Lung (tissue), 12 donors: ENCODE data around the gene OOSP4B. TPM values are rescaled to one million over a fixed set of nuclear protein-coding genes. Genes with fewer than 3 reads are reported as not detected.
"Not testable (repeated sequence)": the region's sequence is repeated elsewhere in the genome, so short reads cannot be mapped to it uniquely, and the experiment has no call there.

Experiments
- ATAC-seq: fragments of 200-7000 bp; cut with Tn5 transposase; one replicate; pipeline ENCODE4 v1.9.1; 2020; ENCODE audit warnings: moderate number of reproducible peaks; ENCODE audit not compliant: insufficient read depth, low FRiP score
- DNase-seq, 3 donors: peaks; one replicate each; pipeline ENCODE4 v3.0.0-alpha.2; 2013 to 2017
- H3K27ac ChIP-seq, 2 donors: one replicate each; pipeline ENCODE4 v1.5.1; 2013; ENCODE audit warnings: mild to moderate bottlenecking in 2 of 2, moderate library complexity in 2 of 2, control low read depth in 1 of 2, inconsistent platforms in 1 of 2, low read depth in 1 of 2, low read length in 1 of 2
- H3K27me3 ChIP-seq, 3 donors: one replicate each; pipeline ENCODE4 v1.5.1; 2013; ENCODE audit warnings: low read length in 2 of 3; ENCODE audit not compliant: control insufficient read depth in 3 of 3, insufficient read depth in 3 of 3
- H3K36me3 ChIP-seq, 4 donors: one replicate each; pipeline ENCODE4 v1.5.1; 2013; ENCODE audit warnings: low read length in 4 of 4, mild to moderate bottlenecking in 1 of 4, moderate library complexity in 1 of 4; ENCODE audit not compliant: control insufficient read depth in 4 of 4, insufficient read depth in 4 of 4
- H3K4me1 ChIP-seq, 5 donors: one replicate each; pipeline ENCODE4 v1.5.1; 2013; ENCODE audit warnings: low read length in 5 of 5, mild to moderate bottlenecking in 2 of 5, moderate library complexity in 1 of 5; ENCODE audit not compliant: control insufficient read depth in 5 of 5, insufficient read depth in 5 of 5
- H3K4me3 ChIP-seq: one replicate; pipeline ENCODE4 v1.5.1; 2013; ENCODE audit warnings: mild to moderate bottlenecking, control low read depth, moderate library complexity
- H3K9ac ChIP-seq, 2 donors: one replicate each; pipeline ENCODE4 v1.5.1; 2013; ENCODE audit warnings: low read length in 2 of 2, control low read depth in 1 of 2; ENCODE audit not compliant: insufficient read depth in 1 of 2
- H3K9me3 ChIP-seq, 4 donors: one replicate each; pipeline ENCODE4 v1.5.1; 2013; ENCODE audit warnings: low read length in 3 of 4, mild to moderate bottlenecking in 1 of 4, moderate library complexity in 1 of 4; ENCODE audit not compliant: control insufficient read depth in 4 of 4, insufficient read depth in 3 of 4
- CTCF ChIP-seq: IDR thresholded peaks from 2 replicates; pipeline ENCODE4 v1.5.1; 2012; ENCODE audit warnings: mild to moderate bottlenecking; ENCODE audit errors: control extremely low read depth, extremely low read depth
- WGBS, 2 donors: extraction: QIAGEN DNeasy Blood & Tissue Kit; methylation state at CpG; one replicate each; pipeline ENCODE4 v1.1.7; 2013; 5-methylcytosine and 5-hydroxymethylcytosine counted together
- polyA plus RNA-seq, 2 donors: library from polyadenylated mRNA; stranded (reverse); fragments of 200-250 nt; gene quantifications; one replicate each; pipeline ENCODE4 v1.2.1, GENCODE V29; 2013
- total RNA-seq, 2 donors: library from RNA; depleted of rRNA in 1 of 2; stranded (reverse); fragments of >200 nt in 1 of 2; gene quantifications; one replicate each; pipeline ENCODE4 v1.2.1, GENCODE V29; 2014 to 2021
- donor health status: control.
- donor health status: control.
- donor health status: Bipolar disorder and iron deficiency.
- donor health status: healthy.
- donor health status: DM: yes; HTN: yes; CAD: no.

OOSP4B gene
- total and polyA plus RNA-seq, 4 donors, result not detected

- Histone ChIP-seq H3K4me3 (no peak overlapping the region), H3K4me1 (no peaks in the 10 kb centered on the region), H3K9ac (no peak overlapping the region), H3K36me3 (no peaks in the 10 kb centered on the region), H3K9me3 (no peaks in the 10 kb centered on the region), H3K27me3 (no peaks in the 10 kb centered on the region), H3K27ac (no peak overlapping the region)
- WGBS, 2 donors, result 61 to 65% methylated on average over 1 of the region's 1 CpG
- no peak for TF ChIP-seq CTCF
- DNase-seq (no peak), ATAC-seq (no peak)
These were observed 47.1 kb downstream of the OOSP4B start for GRCh38 chr11:60064111-60064510.

DNA sequence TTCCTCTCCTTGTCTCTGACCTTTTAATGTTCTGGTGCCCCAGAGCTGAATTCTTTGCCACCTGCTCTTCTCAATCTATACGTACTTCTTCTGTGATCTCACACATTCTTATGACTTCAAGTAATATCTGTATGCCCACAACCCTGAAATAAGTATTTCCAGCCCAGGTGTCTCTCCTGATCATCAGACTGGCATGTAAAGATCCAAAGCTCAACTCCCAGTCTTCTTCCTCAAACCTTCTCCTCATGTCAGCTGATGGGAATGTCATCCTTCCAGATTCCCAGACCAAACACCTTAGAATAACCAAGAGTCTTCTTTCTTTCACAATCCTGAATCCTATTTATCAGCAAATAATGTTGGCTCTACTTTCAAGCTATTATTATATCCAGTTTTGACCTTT, 48.8 kb downstream of the OOSP4B start:
- ATAC-seq, result no peak
- no peaks in the 10 kb centered on the region for H3K4me1 ChIP-seq
- H3K4me3 ChIP-seq, result no peak overlapping the region
- no peaks in the 10 kb centered on the region for H3K36me3 ChIP-seq
- H3K27ac ChIP-seq, result no peak overlapping the region
- no peaks in the 10 kb centered on the region for H3K9me3 ChIP-seq
- DNase-seq, result no peak
- WGBS, 2 donors, result 81 to 84% methylated on average over 1 of the region's 1 CpG
- no peak for TF ChIP-seq CTCF
- H3K9ac ChIP-seq, result no peak overlapping the region
- H3K27me3 ChIP-seq, result no peaks in the 10 kb centered on the region

DNA sequence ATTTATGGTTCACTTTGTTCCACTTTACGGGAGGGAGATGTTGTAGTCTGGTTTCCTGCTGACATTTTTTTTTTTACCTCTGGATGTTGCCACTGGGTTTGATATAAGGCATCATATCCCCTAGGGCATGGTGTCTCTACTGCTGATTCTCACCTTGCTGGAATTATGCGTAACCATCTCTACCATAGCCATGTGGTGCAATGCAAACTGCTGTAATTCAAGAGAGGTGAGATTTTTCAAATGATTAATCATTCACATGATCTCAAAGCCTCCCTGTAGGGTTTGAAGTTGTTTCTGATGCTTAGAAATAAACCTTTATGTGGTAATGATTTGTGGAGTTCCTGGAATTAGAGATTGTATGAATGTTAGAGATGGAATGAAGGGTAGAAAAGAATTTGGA, 52.5 kb downstream of the OOSP4B start:
- no peaks in the 10 kb centered on the region for H3K9me3 ChIP-seq
- H3K4me3 ChIP-seq, result no peak overlapping the region
- H3K27ac ChIP-seq, result no peak overlapping the region
- DNase-seq (no peak), ATAC-seq (no peak)
- H3K36me3 ChIP-seq, result no peaks in the 10 kb centered on the region
- no peak for TF ChIP-seq CTCF
- no peak overlapping the region for H3K9ac ChIP-seq
- no peaks in the 10 kb centered on the region for H3K4me1 ChIP-seq
- WGBS, 2 donors, result 57 to 63% methylated on average over 2 of the region's 2 CpGs
- H3K27me3 ChIP-seq, result no peaks in the 10 kb centered on the region

- WGBS, 2 donors, result 80 to 88% methylated on average over 6 of the region's 6 CpGs
- DNase-seq, H3K27ac ChIP-seq, ATAC-seq, H3K4me1 ChIP-seq, H3K4me3 ChIP-seq, H3K9me3 ChIP-seq, H3K9ac ChIP-seq, H3K36me3 ChIP-seq, H3K27me3 ChIP-seq: not testable (repeated sequence)
These were observed 54.7 kb downstream of the OOSP4B start for GRCh38 chr11:60071644-60072043.
